ENCODE results near the gene OR8A1. TPM values are rescaled to one million over a fixed set of nuclear protein-coding genes. Genes with fewer than 3 reads are reported as not detected.

Gene OR8A1
- total and polyA plus RNA-seq, 2 of the 4 experiments (the other 2 are of a cell fraction) = not detected

GRCh38 chr11:124578761-124579160 lies 9.0 kb downstream of the OR8A1 start:
- Histone ChIP-seq H3K4me2 (ENCODE audit: low read depth, low read length) (no peak overlapping the region), H3K79me1 (ENCODE audit: low read depth in 1 of 2, low read length in 2 of 2) (no peaks in the 10 kb centered on the region), H3K27ac (ENCODE audit: insufficient read depth, low read length) (no peak overlapping the region), H4K20me1 (ENCODE audit: insufficient read depth, low read length) (no peaks in the 10 kb centered on the region), H2AK9ac (replicated peaks; ENCODE audit: low read depth, low read length, poor library complexity) (no peak overlapping the region), H3K18ac (ENCODE audit: low read depth, low read length) (no peak overlapping the region), H3K4ac (ENCODE audit: low read depth, low read length) (no peak overlapping the region), H2BK15ac (ENCODE audit: low read depth, low read length) (no peak overlapping the region), H3K27me3 (ENCODE audit: control insufficient read depth, insufficient read depth, low read length) (peaks cover 19% of the 10 kb centered on the region), H3K23ac (ENCODE audit: low read depth, low read length) (no peak overlapping the region), H2AK5ac (ENCODE audit: low read depth, low read length) (no peak overlapping the region), H3K56ac (ENCODE audit: extremely low read depth, insufficient read depth, low read length) (no peak overlapping the region), H3K9me3 (ENCODE audit: control insufficient read depth, insufficient read depth, low read length) (no peaks in the 10 kb centered on the region), H3K14ac (replicated peaks; ENCODE audit: low read depth, low read length) (no peak overlapping the region), H2AFZ (replicated peaks; ENCODE audit: low read length, poor library complexity) (no peak overlapping the region), H2BK120ac (ENCODE audit: low read depth, low read length) (no peak overlapping the region), H2BK20ac (ENCODE audit: low read depth, low read length) (no peak overlapping the region), H3K36me3 (ENCODE audit: control insufficient read depth, insufficient read depth, low read length) (no peaks in the 10 kb centered on the region), H3K4me1 (ENCODE audit: control insufficient read depth, insufficient read depth, low read length) (no peaks in the 10 kb centered on the region), H3K9ac (ENCODE audit: low read depth, low read length) (no peak overlapping the region), H2BK5ac (ENCODE audit: low read depth, low read length, poor library complexity, severe bottlenecking) (no peak overlapping the region), H4K8ac (ENCODE audit: low read depth in 2 of 2, low read length in 2 of 2) (no peak overlapping the region), H4K5ac (ENCODE audit: low read depth, low read length) (no peak overlapping the region), H4K91ac (ENCODE audit: insufficient read depth, low read depth, low read length) (no peak overlapping the region), H3K9me1 (ENCODE audit: insufficient read depth, low read length) (no peaks in the 10 kb centered on the region), H3K4me3 (ENCODE audit: insufficient read depth, low read depth, low read length) (no peak overlapping the region)
- no CpG with 5 or more reads among the region's 4 CpGs for WGBS, 2 experiments (ENCODE audit: extremely low coverage in 2 of 2, insufficient read length in 1 of 2)
- dilution Hi-C loops (cut with HindIII; ENCODE audit: low sequenced_read_pairs, unreplicated experiment) = no loop called here
- BruUV-seq (replicated peaks) = no TSS peak
- DNase-seq = no peak
- intact Hi-C loops (cut with micrococcal nuclease) = no loop called here
- no peak for ATAC-seq (ENCODE audit: low read depth)
- POLR2A ChIA-PET (ENCODE audit: unreplicated experiment) = no interaction called here
- in situ Hi-C loops (cut with MboI; ENCODE audit: low sequenced_read_pairs) = loop anchor here (25.0 kb wide), 1 partner anchor 516 kb away; no protein-coding TSS in a partner anchor
- TF ChIP-seq POLR2A (IDR thresholded peaks at IDR 0.05; ENCODE audit: low read depth, low read length) = no peak
- no peak for TF ChIP-seq ELK1 (IDR thresholded peaks at IDR 0.05; ENCODE audit: borderline replicate concordance, low read depth, low read length)
- no peak for TF ChIP-seq MAZ (IDR thresholded peaks at IDR 0.05; ENCODE audit: borderline replicate concordance, low read depth, low read length)
- no peak for TF ChIP-seq MXI1 (IDR thresholded peaks at IDR 0.05; ENCODE audit: borderline replicate concordance, low read depth, low read length)
- CTCF ChIA-PET = interaction anchor here (1.4 kb wide), 1 partner anchor 163 kb away, joined by 3 read pairs; no protein-coding TSS in a partner anchor
